GM19324 (cell line): ENCODE measurements around the gene METTL23.
"Not testable (repeated sequence)": the region's sequence is repeated elsewhere in the genome, so short reads cannot be mapped to it uniquely, and the experiment has no call there.

Experiments used
- ATAC-seq: cut with Tn5 transposase; IDR thresholded peaks from one replicate; pipeline ENCODE4 v1.9.1; 2021; ENCODE audit warnings: mild to moderate bottlenecking, moderate library complexity; ENCODE audit not compliant: unreplicated experiment, low FRiP score

METTL23 gene

DNA sequence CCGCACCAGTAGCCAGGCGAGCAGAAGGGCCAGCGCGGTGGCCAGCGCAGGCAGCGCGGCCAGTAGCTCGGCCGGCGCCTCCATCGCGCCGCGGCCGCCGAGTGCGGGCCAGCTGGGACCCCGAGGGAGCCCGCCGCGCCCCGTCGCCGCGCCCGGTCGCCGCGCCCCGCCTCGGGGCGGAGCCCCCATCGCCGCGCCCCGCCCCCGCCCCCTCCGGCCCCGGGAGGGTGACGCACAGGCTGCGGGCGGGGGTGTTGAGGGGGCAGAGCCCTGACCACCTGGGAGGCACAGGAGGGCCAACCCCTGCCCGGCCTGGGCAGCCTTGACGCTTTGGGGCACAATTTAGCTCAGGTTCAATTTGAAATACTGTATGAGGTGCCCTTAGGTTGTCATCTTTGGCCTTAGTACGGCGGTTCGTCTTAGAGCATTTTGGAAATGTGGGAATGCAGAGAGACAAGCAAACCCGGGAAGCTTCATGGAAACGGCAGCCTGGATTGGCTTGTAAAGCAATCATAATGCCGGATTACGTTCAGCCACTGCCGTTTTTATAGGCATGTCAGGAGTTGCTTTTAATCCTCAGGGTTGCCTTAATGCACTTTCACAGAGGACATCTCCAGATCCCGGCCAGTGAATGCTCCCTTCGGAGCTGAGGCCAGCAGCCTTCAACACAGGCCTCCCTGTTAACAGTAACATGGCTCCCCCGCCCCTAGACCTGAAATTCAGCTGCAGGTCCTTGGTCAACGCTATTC is 15.6 kb upstream of the METTL23 start, which contains the start of gene MXRA7:
TSS of gene MXRA7 (minus strand) at position 103 of the 749 bp plus-strand sequence. CDS start at position 84, 19 bp downstream.
- no peak for ATAC-seq

- ATAC-seq = not testable (repeated sequence)
Observed at GRCh38 chr17:76712321-76712720, 14.3 kb upstream of the METTL23 start.

DNA sequence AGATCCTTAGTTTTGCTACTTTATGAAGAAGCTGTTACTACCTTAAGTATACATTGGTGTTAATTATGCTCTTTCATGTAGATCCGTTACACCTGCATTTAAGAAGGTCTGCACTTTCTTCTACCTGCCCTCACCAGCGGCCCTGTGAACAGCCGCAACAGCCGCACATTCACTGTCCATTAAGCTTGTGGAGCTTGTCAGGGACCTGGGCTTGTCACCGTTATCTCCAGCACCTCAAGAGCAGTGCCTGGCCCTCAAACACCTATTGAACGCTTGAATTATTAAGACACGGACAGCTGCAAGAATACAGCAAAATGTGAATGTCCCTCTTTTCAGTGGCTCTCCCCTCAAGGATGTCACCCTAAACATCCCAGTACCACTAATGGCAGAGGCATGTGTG is 12.9 kb upstream of the METTL23 start:
- no peak for ATAC-seq

DNA sequence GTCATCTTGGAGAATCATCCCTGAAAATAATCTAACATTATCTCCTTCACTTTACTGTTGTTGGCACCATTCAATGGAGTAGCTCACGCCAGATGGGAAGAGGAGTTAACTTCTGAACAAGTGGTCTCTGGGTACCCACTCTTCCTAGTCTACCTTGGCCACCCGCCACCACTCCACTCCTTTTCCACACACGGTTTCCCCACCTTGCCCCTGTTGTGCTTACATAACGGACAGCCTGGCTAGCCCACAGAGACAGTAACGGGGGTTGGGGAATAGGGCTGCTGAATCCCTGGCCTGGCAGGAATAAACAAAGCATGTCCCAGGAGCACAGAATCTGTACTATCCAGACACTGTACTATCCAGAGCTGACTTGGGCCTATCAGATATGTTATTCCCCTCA is 12.3 kb upstream of the METTL23 start:
- ATAC-seq = no peak

GRCh38 chr17:76714822-76715495 is 11.7 kb upstream of the METTL23 start:
- ATAC-seq = no peak

DNA sequence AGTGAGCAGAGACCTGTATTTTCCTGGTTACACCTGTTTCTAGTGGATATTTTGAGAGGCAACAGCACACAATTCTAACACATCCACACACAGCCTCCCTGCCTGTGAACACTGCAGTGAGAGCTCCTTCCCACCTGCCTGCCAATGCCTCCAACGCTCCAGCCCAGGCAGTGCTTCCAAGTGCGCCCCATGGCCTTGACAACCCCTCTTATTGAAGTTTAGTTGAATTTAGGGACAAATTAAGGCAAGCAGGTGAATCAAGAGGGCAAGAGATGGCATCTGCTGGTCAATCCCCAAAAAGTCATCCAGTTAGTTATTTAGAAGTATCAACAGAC is 11.2 kb upstream of the METTL23 start:
- ATAC-seq = no peak

GRCh38 chr17:76716146-76716838 is 10.3 kb upstream of the METTL23 start:
- ATAC-seq = no peak

DNA sequence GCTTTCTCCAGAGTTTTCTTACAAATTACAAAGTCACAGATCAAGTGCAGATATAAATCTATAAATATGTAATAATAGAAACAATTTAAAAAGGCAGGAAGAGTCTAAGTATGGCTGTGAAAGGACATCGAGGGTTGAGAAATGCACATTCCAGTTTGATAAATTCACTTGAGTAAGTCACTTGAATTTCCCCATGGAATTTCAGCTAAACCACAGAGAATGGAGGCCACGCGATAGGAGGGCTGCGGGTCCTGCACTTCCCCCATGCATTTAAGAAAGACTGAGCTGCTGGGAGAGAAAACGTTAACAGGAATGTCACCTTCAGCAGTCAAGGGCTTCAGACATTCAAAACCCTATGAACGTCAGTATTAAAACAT is 9.8 kb upstream of the METTL23 start:
- ATAC-seq = no peak

- no peak for ATAC-seq
Observed at GRCh38 chr17:76718516-76718915, 8.1 kb upstream of the METTL23 start.

DNA sequence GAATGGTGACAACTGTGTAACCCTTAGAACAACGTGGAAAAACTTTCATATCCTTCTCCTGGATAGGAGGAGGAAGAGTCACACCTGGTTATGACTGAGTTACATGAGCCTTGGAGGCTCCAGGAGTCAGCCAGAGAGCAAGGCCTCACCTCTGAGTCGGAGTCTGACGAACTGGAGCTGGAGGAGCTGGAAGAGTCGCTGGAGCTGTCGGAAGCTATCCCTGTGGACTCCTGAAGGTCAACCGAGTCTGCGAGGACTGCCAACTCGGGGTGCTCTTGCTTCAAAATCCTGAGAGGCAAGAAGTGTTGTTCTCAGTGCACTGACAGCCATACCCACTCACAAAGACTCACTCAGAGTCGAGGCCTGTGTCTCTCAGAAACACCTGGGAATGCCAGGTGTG is 6.4 kb upstream of the METTL23 start:
- ATAC-seq = no peak

DNA sequence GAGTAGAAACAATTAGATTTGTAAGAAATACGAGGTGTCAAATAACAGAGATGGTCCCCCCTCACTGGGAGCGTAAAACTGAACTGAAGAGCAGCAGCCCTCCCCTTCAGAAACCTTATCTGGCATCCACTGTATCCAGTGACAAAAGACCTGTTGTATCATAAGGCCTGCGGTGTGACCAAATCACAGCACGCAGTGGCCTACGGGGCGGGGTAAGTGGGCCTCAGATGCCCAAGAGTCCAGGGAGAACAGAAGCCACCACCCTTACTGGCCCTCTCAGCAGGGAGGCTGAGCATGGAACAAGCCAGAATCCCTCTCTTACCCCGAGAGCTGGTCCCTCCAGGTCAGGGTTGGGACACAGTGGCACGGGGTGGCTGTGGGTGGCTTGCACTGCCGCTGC is 5.7 kb upstream of the METTL23 start:
- no peak for ATAC-seq

- ATAC-seq = no peak
Observed at GRCh38 chr17:76721463-76721862, 5.2 kb upstream of the METTL23 start.

DNA sequence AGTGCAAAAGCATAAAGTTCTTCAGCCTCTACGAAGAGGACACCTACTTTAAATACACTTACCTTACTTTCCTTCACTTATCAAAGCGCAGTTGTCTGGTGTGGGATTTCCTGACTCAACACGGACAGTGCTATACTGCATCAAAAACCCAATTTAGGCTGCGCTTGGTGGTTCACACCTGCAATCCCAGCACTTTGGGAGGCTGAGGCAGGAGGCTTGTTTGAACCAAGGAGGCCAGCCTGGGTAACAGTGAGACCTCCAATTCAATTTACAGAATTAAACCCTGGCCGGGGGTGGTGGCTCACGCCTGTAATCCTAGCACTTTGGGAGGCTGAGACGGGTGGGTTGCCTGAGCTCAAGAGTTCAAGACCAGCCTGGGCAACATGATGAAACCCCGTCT is 4.4 kb upstream of the METTL23 start:
- ATAC-seq = no peak

DNA sequence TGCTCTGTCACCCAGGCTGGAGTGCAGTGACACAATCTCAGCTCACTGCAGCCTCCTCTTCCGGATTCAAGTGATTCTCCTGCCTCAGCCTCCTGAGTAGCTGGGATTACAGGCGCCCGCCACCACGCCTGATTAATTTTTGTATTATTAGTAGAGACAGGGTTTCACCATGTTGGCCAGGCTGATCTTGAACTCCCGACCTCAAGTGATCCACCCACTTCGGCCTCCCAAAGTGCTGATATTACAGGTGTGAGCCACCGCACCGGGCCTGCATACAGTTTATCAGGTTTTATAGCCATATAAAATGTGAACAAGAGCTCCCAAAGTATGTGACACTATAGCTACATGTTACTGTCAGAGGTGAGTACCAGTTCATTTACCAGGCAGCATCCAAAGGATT is 3.7 kb upstream of the METTL23 start:
- not testable (repeated sequence) for ATAC-seq

- ATAC-seq = no peak
Observed at GRCh38 chr17:76723812-76724211, 2.8 kb upstream of the METTL23 start.

- ATAC-seq = peak; percentile 8
Observed at GRCh38 chr17:76725580-76726230, 934 bp upstream of the METTL23 start.

DNA sequence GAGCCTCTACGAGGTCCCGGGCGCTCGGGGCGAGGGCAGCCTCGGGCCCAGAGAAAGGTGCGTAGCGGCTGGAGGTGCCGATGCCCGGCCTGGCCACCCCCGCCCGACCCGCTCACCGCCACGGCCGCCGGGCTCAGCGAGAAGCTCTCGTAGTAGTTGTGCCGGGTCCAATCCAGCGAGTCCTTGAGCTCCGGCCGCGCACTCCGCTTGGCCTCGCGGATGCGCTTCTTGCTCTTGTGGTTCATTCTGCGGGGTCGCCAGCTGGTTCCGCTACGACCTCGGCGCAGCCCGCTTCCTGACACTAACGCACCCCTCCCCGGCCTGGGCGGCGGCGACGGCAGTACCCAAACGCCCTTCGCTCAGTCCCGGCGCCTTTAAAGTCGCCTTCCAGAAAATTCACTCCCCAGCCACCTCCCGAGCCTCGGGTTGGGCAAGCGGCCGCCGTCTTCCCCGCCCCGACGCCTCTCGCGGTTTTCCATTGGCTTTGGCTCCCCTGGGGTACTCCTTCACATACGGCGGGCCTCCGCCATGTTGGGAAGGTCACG is 336 bp upstream of the METTL23 start, which contains the start of gene JMJD6:
TSS of gene JMJD6 (minus strand) at position 376 of the 545 bp plus-strand sequence. CDS start at position 245, 131 bp downstream.
- peak; percentile 87 for ATAC-seq

- no peak for ATAC-seq
Observed at GRCh38 chr17:76727745-76728456, 1.3 kb downstream of the METTL23 start.

DNA sequence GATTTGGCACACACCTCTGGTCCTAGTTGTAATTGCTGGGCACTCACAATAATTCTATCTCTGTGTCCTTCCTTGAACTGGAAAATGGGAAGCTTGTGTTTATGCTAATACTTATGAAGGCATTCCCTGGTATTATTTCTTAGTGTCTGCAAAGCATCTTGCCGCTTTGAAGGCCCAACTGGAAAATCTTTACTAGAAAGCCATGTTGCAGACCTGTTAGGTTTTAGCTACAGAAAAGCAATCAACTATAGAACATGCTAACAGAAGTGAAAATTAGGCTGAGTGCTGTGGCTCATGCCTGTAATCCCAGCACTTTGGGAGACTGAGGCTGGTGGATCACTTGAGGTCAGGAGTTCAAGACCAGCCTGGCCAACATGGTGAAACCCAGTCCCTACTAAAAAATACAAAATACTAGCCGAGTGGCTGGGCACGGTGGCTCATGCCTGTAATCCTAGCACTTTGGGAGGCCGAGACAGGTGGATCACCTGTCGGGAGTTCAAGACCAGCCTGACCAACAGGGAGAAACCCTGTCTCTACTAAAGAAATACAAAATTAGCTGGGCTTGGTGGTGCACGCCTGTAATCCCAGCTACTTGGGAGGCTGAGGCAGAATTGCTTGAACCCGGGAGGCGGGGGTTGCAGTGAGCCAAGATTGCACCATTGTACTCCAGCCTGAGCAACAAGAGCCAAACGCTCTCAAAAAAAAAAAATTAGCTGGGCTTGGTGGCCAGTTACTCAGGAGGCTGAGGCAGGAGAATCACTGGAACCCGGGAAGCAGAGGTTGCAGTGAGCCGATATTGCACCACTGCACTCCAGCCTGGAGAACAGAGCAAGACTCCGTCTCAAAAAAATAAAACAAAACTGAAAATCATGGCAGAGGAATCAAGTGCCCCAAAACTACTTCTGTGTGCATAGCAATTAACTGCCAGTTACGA is 5.4 kb downstream of the METTL23 start:
- not testable (repeated sequence) for ATAC-seq
